ENCODE results near the gene RNASE8. TPM values are rescaled to one million over a fixed set of nuclear protein-coding genes. Genes with fewer than 3 reads are reported as not detected.
"Not testable (repeated sequence)": the region's sequence is repeated elsewhere in the genome, so short reads cannot be mapped to it uniquely, and the experiment has no call there.

Gene RNASE8
- not detected for total RNA-seq

GRCh38 chr14:21057803-21058675 lies at the start of gene RNASE8:
Gene RNASE8 (plus strand): TSS chr14:21057822. CDS start chr14:21057893, 71 bp downstream.
- no peaks in the 10 kb centered on the region for H3K27me3 ChIP-seq
- DNase-seq (no peak), ATAC-seq (no peak)
- no peak within 1 kb of the TSS for H3K4me3 ChIP-seq
- H3K27ac ChIP-seq = peak within 1 kb of the TSS in 2 of 4 donors; percentile 47 to 76
- H3K9me3 ChIP-seq = no peaks in the 10 kb centered on the region
- TF ChIP-seq CTCF (IDR thresholded peaks at IDR 0.05) (no peak), POLR2A (IDR thresholded peaks at IDR 0.05) (no peak)
- H3K36me3 ChIP-seq (replicated peaks in 1 of 2; ENCODE audit: insufficient read depth in 1 of 2, low read depth in 2 of 2) = no peaks in the 10 kb centered on the region
- intact Hi-C loops (cut with DNase I) = no loop called here
- peaks cover 54% of the 10 kb centered on the region for H3K4me1 ChIP-seq
- WGBS, 2 donors = 70 to 75% methylated on average over 6 to 8 of the region's 8 CpGs

- DNase-seq; H3K9me3 ChIP-seq; ATAC-seq; H3K27me3 ChIP-seq; intact Hi-C loops (cut with DNase I); H3K4me1 ChIP-seq; H3K36me3 ChIP-seq (replicated peaks in 1 of 2; ENCODE audit: insufficient read depth in 1 of 2, low read depth in 2 of 2); H3K4me3 ChIP-seq; H3K27ac ChIP-seq: not testable (repeated sequence)
- WGBS, 2 donors = 59 to 73% methylated on average over 3 of the region's 3 CpGs
Measured at GRCh38 chr14:21009721-21010120, 47.9 kb upstream of the RNASE8 start.

GRCh38 chr14:21011136-21011535 lies 46.5 kb upstream of the RNASE8 start:
- WGBS, 2 donors = 60 to 80% methylated on average over 1 of the region's 1 CpG
- intact Hi-C loops (cut with DNase I) = no loop called here
- no peak for ATAC-seq

GRCh38 chr14:21014761-21015190 lies 42.8 kb upstream of the RNASE8 start:
- intact Hi-C loops (cut with DNase I) = loop anchor here (5.0 kb wide), 1 partner anchor 73 kb away; no protein-coding TSS in a partner anchor
- peak; percentile 87 to 91 (median 88) for DNase-seq
- no peak overlapping the region for H3K4me3 ChIP-seq
- ATAC-seq = peak; percentile 93
- no peak overlapping the region for H3K27ac ChIP-seq
- peaks cover 11 to 15% of the 10 kb centered on the region in 2 donors for H3K36me3 ChIP-seq (replicated peaks in 1 of 2; ENCODE audit: insufficient read depth in 1 of 2, low read depth in 2 of 2)
- TF ChIP-seq POLR2A (IDR thresholded peaks at IDR 0.05) (no peak), CTCF (IDR thresholded peaks at IDR 0.05) (peak; percentile 76 to 99 (median 97))
- no peaks in the 10 kb centered on the region for H3K27me3 ChIP-seq
- H3K4me1 ChIP-seq = no peaks in the 10 kb centered on the region
- no peaks in the 10 kb centered on the region for H3K9me3 ChIP-seq
- WGBS, 2 donors = 0 to 1% methylated on average over 4 of the region's 4 CpGs

More at GRCh38 chr14:21011136-21011535, 46.5 kb upstream of the RNASE8 start:
- TF ChIP-seq CTCF (IDR thresholded peaks at IDR 0.05) (no peak), POLR2A (IDR thresholded peaks at IDR 0.05) (no peak)
- H3K27me3 ChIP-seq = no peaks in the 10 kb centered on the region
- no peak overlapping the region for H3K4me3 ChIP-seq
- H3K36me3 ChIP-seq (replicated peaks in 1 of 2; ENCODE audit: insufficient read depth in 1 of 2, low read depth in 2 of 2) = no peaks in the 10 kb centered on the region
- no peaks in the 10 kb centered on the region for H3K4me1 ChIP-seq
- no peaks in the 10 kb centered on the region for H3K9me3 ChIP-seq
- DNase-seq = no peak
- no peak overlapping the region for H3K27ac ChIP-seq

GRCh38 chr14:21015312-21015711 lies 42.3 kb upstream of the RNASE8 start:
- H3K27me3 ChIP-seq = no peaks in the 10 kb centered on the region
- H3K36me3 ChIP-seq (replicated peaks in 1 of 2; ENCODE audit: insufficient read depth in 1 of 2, low read depth in 2 of 2) = peaks cover 11 to 17% of the 10 kb centered on the region in 2 donors
- no peaks in the 10 kb centered on the region for H3K4me1 ChIP-seq
- DNase-seq = peak in 1 of 4 donors; percentile 20
- H3K9me3 ChIP-seq = no peaks in the 10 kb centered on the region
- intact Hi-C loops (cut with DNase I) = loop anchor here (5.0 kb wide), 1 partner anchor 72 kb away; no protein-coding TSS in a partner anchor
- H3K27ac ChIP-seq = no peak overlapping the region
- no peak for TF ChIP-seq CTCF (IDR thresholded peaks at IDR 0.05)
- TF ChIP-seq POLR2A (IDR thresholded peaks at IDR 0.05) = no peak
- WGBS, 2 donors = 63 to 64% methylated on average over 6 of the region's 6 CpGs
- H3K4me3 ChIP-seq = no peak overlapping the region
- no peak for ATAC-seq
